WTC11 (cell line): ENCODE measurements around the gene SMAD5.

Experiments
- FOXJ3 ChIP-seq: sonication (generic); formaldehyde crosslinking; IDR thresholded peaks from 2 replicates; pipeline ENCODE4 v1.9.0; 2021; ENCODE audit warnings: missing genetic modification reagents, mild to moderate bottlenecking, borderline replicate concordance
- FOXK1 ChIP-seq: sonication (generic); formaldehyde crosslinking; IDR thresholded peaks from 2 replicates; pipeline ENCODE4 v1.8.0; 2022; ENCODE audit warnings: mild to moderate bottlenecking, moderate library complexity, missing genetic modification reagents
- FOXP1 ChIP-seq: sonication (generic); formaldehyde crosslinking; IDR thresholded peaks from 2 replicates; pipeline ENCODE4 v1.8.0; 2022; ENCODE audit warnings: missing genetic modification reagents, mild to moderate bottlenecking, moderate library complexity, borderline replicate concordance
- NR1H2 ChIP-seq: sonication (generic); formaldehyde crosslinking; IDR thresholded peaks from 2 replicates; pipeline ENCODE4 v1.9.0; 2021; ENCODE audit warnings: mild to moderate bottlenecking, moderate library complexity, missing genetic modification reagents
- RORB ChIP-seq: fragments of 250-450 bp; sonication (Bioruptor Pico); IDR thresholded peaks from 2 replicates; pipeline ENCODE4 v1.9.0; 2021; ENCODE audit warnings: mild to moderate bottlenecking
- ZNF396 ChIP-seq: fragments of 250-450 bp; sonication (Bioruptor Pico); IDR thresholded peaks from 2 replicates; pipeline ENCODE4 v1.8.0; 2021; ENCODE audit warnings: mild to moderate bottlenecking, moderate library complexity, borderline replicate concordance
- TF ChIP-seq, protein P1 (sequence below): fragments of 200-600 bp; IDR thresholded peaks from 2 replicates; pipeline ENCODE4 v1.8.0; 2022; ENCODE audit warnings: antibody characterized with exemption
- TF ChIP-seq, protein P2 (sequence below): sonication (generic); formaldehyde crosslinking; IDR thresholded peaks from 2 replicates; pipeline ENCODE4 v1.8.1; 2023; ENCODE audit warnings: mild to moderate bottlenecking, missing genetic modification reagents
- TF ChIP-seq, protein P3 (sequence below): sonication (generic); formaldehyde crosslinking; IDR thresholded peaks from 2 replicates; pipeline ENCODE4 v1.8.1; 2023; ENCODE audit warnings: mild to moderate bottlenecking, missing genetic modification reagents
- TF ChIP-seq, protein P4 (sequence below): sonication (generic); formaldehyde crosslinking; IDR thresholded peaks from 2 replicates; pipeline ENCODE4 v1.8.1; 2023; ENCODE audit warnings: mild to moderate bottlenecking, moderate library complexity, missing genetic modification reagents

DNA sequence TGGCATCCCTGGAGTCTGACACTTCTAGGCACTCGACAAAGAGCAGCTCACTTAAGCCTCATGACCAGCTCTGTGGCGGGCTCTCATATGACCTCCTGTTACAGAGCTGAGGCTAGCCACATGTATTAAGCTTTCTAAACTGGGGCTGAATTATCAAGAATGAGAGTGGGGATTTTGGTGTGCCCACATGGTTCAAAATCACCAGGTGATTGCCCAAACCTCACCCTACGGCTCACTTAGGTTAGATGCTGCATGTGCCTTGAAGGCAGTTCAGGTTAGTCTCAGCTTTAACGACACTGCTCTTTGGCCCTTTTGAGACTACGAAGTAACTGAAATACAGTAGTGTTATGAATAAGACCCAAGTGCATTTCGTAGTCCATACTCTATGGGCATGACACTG lies 99.7 kb downstream of the SMAD5 start:
- TF ChIP-seq, protein P1, sequence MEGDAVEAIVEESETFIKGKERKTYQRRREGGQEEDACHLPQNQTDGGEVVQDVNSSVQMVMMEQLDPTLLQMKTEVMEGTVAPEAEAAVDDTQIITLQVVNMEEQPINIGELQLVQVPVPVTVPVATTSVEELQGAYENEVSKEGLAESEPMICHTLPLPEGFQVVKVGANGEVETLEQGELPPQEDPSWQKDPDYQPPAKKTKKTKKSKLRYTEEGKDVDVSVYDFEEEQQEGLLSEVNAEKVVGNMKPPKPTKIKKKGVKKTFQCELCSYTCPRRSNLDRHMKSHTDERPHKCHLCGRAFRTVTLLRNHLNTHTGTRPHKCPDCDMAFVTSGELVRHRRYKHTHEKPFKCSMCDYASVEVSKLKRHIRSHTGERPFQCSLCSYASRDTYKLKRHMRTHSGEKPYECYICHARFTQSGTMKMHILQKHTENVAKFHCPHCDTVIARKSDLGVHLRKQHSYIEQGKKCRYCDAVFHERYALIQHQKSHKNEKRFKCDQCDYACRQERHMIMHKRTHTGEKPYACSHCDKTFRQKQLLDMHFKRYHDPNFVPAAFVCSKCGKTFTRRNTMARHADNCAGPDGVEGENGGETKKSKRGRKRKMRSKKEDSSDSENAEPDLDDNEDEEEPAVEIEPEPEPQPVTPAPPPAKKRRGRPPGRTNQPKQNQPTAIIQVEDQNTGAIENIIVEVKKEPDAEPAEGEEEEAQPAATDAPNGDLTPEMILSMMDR: no peak
- TF ChIP-seq FOXJ3 (CRISPR knock-in tag): no peak
- TF ChIP-seq, protein P2, sequence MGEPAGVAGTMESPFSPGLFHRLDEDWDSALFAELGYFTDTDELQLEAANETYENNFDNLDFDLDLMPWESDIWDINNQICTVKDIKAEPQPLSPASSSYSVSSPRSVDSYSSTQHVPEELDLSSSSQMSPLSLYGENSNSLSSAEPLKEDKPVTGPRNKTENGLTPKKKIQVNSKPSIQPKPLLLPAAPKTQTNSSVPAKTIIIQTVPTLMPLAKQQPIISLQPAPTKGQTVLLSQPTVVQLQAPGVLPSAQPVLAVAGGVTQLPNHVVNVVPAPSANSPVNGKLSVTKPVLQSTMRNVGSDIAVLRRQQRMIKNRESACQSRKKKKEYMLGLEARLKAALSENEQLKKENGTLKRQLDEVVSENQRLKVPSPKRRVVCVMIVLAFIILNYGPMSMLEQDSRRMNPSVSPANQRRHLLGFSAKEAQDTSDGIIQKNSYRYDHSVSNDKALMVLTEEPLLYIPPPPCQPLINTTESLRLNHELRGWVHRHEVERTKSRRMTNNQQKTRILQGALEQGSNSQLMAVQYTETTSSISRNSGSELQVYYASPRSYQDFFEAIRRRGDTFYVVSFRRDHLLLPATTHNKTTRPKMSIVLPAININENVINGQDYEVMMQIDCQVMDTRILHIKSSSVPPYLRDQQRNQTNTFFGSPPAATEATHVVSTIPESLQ: no peak
- no peak for TF ChIP-seq FOXP1 (CRISPR knock-in tag)
- TF ChIP-seq, protein P3, sequence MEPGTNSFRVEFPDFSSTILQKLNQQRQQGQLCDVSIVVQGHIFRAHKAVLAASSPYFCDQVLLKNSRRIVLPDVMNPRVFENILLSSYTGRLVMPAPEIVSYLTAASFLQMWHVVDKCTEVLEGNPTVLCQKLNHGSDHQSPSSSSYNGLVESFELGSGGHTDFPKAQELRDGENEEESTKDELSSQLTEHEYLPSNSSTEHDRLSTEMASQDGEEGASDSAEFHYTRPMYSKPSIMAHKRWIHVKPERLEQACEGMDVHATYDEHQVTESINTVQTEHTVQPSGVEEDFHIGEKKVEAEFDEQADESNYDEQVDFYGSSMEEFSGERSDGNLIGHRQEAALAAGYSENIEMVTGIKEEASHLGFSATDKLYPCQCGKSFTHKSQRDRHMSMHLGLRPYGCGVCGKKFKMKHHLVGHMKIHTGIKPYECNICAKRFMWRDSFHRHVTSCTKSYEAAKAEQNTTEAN (CRISPR knock-in tag): no peak
- no peak for TF ChIP-seq FOXK1 (CRISPR knock-in tag)
- TF ChIP-seq, protein P4, sequence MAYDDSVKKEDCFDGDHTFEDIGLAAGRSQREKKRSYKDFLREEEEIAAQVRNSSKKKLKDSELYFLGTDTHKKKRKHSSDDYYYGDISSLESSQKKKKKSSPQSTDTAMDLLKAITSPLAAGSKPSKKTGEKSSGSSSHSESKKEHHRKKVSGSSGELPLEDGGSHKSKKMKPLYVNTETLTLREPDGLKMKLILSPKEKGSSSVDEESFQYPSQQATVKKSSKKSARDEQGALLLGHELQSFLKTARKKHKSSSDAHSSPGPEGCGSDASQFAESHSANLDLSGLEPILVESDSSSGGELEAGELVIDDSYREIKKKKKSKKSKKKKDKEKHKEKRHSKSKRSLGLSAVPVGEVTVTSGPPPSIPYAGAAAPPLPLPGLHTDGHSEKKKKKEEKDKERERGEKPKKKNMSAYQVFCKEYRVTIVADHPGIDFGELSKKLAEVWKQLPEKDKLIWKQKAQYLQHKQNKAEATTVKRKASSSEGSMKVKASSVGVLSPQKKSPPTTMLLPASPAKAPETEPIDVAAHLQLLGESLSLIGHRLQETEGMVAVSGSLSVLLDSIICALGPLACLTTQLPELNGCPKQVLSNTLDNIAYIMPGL: no peak
- no peak for TF ChIP-seq NR1H2
- no peak for TF ChIP-seq ZNF396 (CRISPR knock-in tag)
- no peak for TF ChIP-seq RORB
